GM12875 (cell line): ENCODE results near the gene C11orf71.

ENCODE experiments used
- H3K4me3 ChIP-seq: one replicate; pipeline ENCODE4 v1.5.1; 2011; ENCODE audit warnings: low read depth, low read length, control low read depth
- CTCF ChIP-seq: IDR thresholded peaks from 2 replicates; pipeline ENCODE4 v1.5.1; 2011; ENCODE audit warnings: low read depth, mild to moderate bottlenecking, control low read depth, inconsistent platforms, low read length, moderate library complexity, borderline replicate concordance; ENCODE audit not compliant: insufficient read depth

The C11orf71 gene

GRCh38 chr11:114386545-114386944 is 13.8 kb downstream of the C11orf71 start:
- no peak for TF ChIP-seq CTCF
- no peak overlapping the region for H3K4me3 ChIP-seq

GRCh38 chr11:114386131-114386530 is 14.2 kb downstream of the C11orf71 start:
- no peak overlapping the region for H3K4me3 ChIP-seq
- TF ChIP-seq CTCF, result no peak

- H3K4me3 ChIP-seq, result no peak overlapping the region
- no peak for TF ChIP-seq CTCF
These were observed 15.8 kb downstream of the C11orf71 start for GRCh38 chr11:114384487-114384886.

DNA sequence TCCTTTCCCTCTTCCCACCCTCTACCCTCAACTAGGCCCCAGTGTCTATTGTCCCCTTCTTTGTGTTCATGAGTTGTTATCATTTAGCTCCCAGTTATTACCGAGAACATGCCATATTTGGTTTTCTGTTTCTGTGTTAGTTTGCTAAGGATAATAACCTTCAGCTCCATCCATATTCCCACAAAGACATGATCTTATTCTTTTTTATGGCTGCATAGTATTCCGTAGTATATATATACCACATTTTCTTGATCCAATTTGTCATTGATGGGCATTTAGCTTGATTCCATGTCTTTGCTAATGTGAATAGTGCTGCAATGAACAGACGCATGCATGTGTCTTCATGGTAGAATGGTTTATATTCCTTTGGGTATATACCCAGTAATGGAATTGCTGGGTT is 17.8 kb downstream of the C11orf71 start:
- no peak for TF ChIP-seq CTCF
- no peak overlapping the region for H3K4me3 ChIP-seq

GRCh38 chr11:114379394-114380069 is 20.8 kb downstream of the C11orf71 start:
- no peak for TF ChIP-seq CTCF
- H3K4me3 ChIP-seq, result no peak overlapping the region

- no peak overlapping the region for H3K4me3 ChIP-seq
- no peak for TF ChIP-seq CTCF
These were observed 22.6 kb downstream of the C11orf71 start for GRCh38 chr11:114377612-114378267.

DNA sequence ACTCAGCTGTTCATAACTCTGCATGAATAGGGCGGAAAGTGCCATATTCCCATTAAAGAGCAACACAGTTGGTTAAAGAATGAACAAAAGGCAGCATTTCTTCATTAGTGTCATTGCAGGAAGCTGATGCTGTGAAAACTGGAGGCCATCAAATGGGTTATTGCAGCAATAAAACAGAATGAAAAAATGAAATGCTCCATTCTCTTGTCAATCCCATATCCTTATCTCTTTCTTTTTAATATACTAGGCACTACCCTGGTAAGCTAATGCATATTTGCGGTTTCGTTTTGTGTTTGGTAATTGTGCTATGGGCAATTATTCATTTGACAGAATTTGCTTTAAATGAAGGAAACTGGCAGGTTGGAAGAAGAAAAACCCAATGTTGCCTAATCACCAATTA is 25.3 kb downstream of the C11orf71 start:
- TF ChIP-seq CTCF, result no peak
- H3K4me3 ChIP-seq, result no peak overlapping the region
